ENCODE results near the gene MTPN.
A peak's percentile ranks its signal among the peaks of the same experiment; 100 is the strongest.

The MTPN gene

DNA sequence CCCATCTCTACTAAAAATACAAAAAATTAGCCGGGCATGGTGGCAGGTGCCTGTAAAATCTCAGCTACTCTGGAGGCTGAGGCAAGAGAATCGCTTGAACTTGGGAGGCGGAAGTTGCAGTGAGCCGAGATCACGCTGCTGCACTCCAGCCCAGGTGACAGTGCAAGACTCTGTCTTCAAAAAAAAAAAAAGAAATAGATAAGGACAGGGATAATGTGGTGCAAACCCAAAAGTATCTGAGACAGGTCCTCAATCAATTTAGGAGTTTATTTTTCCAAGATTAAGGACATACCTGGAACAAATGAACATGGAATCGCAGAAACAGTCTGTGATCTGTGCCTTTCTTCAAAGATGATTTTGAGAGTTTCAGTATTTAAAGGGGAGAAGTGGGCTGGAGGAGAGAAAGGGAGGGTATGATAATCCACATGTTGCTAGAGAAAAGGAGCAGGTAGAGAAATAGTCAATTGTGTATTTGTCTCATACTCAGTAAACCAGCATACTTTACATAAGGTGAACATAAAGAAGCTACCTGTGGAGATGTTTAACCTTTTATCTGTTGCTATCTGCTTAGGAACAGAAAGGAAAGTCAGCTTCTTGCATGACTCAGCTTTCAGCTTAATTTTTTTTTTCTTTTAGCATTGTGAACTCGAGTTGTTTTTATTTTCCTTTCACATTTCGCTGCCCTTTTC, 4.9 kb upstream of the MTPN start:
- no peak for DNase-seq

DNA sequence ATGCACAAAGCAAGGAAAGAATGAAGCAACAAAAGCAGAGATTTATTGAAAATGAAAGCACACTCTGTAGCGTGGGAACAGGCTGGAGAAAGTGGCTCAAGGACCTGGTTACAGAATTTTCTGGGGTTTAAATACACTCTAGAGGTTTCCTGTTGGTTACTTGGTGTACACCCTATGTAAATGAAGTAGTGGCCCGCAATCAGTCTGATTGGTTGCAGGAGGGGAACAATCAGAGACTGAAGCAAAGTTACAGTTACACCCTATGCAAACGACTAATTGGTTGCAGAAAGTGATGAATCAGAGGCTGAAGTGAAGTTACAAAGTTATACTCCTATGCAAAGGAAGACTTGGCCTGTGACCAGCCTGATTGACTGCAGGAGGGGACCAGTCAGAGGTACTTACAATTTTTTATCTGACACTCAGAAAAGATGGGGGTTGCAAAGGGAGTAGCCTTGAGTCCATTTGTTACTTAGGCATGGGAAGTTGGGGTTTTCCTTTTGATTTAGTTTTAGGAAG, 3.6 kb upstream of the MTPN start:
- DNase-seq: no peak

DNA sequence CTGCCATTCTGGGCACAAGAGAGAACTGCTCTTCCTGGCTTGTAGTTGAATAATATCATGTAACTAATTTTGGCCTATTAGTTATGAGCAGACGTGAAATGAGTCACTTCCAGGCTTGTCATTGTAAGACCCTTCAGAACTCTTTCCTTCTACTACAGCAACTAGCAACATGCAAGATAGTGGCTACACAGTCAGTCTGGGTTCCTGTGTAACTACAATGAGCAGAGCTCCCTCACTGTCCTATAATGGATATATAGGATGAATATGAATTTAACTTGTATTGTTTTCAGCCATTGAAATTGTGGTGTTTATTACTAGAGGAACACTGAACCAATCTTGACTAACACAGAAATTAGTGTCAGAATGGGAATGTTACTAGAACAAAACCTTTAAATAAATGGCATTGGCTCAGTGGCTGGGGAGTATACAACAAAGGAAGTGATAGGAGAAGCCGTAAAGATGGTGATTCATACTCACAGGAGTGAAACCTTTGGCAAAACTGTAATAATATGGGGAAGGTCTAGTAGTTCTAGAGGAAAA, 2.9 kb upstream of the MTPN start:
- no peak for DNase-seq

DNA sequence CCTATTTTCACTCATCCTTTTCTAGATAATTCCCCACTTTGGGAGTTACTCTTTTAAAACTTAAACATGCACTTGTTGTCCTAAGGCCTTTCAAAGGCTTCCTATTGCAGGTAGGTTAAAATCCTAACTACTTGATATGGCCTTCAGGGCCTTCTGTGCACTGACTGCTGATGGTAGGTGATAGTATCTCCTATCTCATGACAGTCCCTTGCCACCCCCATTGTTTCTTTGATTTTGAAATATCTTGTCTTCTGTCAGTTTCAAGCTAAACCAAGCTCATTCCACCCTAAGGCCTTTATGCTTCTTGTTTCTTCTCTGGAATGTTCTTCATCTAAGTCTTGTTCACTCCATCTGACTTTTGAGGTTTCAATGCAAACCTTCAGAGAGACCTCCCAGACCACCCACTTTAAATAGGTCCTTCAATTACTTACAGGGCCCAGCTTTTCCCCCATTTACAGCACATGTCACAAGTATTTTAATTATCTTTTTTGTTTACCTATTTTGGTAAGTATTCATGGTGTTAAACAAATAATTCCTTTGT, 2.4 kb upstream of the MTPN start:
- DNase-seq: no peak

DNA sequence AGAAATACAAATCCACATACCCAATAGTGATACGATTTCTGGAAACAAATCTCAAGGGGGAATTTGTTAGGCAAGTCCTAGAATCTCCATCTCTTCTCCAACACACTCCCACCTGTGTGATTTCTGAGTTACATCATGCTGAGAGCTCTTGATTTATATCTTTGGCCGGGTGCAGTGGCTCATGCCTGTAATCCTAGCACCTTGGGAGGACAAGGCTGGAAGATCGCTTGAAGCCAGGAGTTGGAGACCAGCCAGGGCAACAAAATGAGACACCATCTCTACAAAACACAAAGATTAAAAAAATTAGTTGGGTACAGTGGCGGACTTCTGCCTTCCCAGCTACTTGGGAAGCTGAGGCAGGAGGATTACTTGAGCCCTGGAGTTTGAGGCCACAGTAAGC, 1.5 kb upstream of the MTPN start:
- DNase-seq: no peak

DNA sequence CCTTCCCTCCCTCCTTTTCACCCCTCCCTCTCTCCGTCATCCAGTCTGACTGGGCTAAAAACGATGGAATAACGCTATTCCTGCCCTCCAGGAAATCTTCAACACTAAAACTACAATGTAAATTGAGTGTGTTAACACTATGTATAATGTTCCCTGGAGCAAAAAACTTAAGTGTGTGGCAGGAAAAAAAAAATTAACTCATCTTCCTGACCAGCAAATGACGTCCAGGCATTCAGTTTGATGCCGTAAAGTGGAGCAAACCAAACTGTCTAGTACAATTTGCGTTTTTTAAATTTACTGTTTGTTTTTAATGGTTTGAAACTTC, 545 bp upstream of the MTPN start:
- DNase-seq: no peak

DNA sequence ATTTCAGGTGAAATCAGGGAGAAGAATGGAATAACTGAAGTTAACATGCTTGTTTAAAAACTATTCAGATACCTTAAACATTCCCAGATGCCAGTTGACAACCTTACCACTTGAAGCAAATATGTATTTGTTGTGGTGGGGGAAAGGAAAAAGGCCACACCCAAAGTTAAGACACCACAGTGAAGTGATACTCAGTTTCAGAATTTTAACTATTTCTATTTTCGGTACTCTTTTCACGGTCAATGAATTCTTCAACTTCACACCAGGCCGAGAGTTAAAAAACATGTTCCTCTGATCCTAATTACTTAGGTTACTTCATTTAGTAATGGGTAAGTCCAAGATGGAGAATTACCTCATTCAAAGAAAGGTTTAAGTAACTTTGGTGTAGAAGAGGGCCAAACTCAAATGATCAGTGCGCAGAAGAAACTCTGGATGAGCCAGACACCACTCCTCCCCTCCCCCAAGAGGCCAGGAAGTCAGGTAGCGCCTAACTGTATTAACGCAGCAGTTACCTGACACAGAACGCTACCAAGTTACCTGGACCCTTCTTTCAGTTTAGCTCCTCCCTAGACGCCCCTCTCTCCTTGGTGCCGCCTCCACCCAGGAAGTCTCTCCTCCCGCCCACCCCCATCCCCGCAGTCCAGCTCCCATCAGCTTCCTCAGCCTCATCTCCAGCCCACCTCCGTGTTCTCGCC, 700 bp downstream of the MTPN start:
- peak; percentile 26 for DNase-seq

DNA sequence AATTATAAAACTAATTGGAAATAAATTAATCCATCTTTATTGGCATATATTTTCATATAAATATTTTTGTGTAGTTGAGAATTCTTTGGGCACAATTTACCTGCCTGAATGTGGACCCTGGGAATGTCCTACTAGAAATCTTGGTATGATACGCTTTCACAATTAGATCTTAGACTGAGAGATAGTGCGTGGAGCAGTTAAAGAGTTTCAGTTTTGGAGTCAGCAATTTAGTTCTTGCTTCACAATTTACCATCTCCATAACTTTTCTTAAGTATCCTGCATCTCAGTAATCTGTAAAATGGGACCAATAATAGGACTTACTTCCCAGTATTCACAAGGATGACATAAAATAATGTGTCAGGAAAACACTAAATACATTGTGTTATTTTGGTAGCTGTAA, 2.0 kb downstream of the MTPN start:
- DNase-seq: no peak

DNA sequence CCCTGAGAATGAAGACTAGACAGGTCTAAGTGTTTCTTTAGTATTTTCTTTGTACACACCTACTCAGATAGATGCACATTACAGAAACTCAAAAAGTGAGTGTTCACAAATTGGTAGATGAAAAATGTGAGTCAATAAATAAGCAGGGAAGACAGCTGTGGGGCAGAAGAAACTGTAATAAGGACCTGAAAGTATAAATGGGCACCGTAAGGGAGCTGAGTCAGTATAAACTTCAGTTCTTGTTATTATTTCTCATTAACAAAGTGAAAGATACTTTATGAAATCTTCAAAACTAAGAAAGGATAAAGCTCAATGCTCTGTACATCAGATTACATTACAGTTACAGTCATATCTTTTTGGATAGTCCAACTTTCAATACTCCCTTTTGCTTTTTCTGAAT, 2.5 kb downstream of the MTPN start:
- DNase-seq: no peak

DNA sequence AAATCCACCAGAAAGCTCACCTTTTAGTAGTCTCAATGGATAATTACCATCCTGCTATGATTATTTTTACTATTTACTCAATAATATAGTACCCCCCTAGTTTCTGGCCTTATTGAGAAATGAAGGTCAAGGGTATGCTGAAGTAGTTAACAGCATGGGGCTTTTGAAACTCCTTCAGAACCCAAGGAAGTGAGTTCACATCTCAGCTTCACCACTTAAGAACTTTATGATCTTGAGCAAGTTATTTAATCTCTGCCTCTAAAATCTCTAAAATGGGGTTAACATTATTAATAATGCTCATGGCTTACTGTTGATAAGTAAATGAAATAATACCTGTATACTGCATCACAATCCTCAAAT, 5.8 kb downstream of the MTPN start:
- no peak for DNase-seq

DNA sequence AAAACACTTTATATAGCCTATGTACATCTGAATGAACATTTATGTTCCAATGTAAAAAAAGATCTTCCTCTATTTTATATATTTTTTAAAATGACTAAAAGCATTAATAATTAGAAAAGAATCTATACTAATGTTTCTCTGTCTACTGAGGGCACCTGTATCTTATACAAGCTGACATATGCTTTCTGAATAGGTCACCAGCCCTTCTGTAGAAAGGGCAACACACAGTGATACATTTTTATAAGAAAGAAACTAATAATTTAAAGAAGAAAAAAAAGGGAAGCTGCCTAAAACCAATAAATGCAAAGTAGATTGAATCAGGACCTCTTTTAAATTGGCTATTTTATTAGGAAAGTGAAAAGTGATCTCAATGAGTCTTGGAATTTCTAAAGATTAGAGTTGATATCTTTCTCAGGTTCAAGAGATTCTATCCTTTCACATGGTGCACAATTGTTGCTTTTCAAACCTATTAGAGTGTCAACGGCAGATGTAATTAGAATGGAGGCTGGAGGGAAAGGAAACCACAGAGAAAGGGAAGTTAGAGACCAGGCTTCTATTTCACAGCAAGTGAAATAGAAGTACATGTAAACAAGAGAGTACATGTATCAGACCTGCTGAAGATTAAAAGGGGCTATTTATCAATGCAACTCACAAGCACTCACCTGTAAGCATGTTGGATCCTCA, 6.3 kb downstream of the MTPN start:
- DNase-seq: no peak

DNA sequence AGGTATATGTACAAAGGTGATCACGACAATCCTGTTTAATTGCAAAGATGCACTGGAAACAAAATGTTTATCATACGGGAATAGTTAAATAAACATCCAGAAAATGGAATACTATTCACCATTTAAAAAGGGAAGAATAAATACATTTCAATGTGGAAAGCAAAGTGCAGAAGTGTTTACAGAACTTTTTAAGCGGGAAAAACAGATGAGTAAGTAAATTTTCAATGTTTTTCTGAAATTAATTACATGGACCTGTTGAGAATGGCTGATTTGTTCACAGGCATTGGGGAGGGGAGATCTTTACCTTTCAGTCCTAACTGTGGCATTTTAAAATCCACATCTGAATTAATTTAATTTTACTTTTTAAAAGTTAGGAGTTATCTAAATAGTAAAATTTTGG, 7.1 kb downstream of the MTPN start:
- DNase-seq: no peak

DNA sequence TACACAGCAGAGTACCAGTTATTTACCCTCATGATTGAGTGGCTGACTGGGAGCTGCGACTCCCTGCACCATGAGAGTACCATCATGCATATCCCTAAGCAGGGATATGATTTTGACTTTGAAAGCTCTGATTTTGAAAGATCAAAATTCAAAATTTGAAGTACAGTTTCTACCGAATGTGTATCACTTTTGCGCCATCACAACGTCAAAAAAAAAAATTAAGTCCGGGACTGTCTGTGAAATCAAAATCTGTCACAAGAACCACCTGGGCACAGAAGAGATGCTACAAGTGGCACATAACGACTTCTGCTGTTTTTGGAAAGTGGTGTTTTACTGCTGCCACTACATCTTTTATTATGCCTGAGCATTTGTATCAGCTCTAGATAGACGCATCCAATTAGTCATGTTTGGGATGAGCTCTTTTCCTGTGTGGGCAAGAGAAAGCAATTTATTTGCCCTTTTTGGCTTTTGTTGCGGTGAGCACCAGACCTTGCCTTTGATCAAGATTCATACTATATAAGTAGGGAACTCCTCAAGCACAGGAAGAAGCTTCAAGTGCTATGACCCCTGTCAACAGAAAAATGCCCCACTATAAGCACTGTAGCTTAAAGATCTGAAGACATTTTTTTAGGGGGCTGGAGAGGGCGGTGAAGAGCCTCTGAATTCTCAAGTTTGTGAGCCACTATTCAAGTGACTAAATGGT, 10.7 kb downstream of the MTPN start:
- DNase-seq: no peak

DNA sequence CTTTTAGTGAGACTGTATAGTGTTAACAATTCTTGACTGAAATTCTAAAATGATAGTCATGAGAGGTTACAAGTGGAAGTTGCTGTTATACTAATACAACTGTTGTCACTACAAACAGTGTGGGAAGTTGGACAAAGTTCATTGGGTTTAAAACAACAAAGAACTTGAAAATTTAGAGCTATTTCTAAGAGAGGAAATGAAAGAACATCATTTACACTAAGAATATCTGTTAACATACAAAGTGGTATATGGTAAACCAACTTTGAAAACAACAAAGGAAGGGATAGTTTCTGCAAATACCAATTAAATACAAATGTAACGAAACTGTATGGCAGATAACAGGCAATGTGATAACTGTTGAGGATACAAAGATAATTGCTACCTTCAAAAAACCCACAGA, 11.6 kb downstream of the MTPN start:
- DNase-seq: no peak

DNA sequence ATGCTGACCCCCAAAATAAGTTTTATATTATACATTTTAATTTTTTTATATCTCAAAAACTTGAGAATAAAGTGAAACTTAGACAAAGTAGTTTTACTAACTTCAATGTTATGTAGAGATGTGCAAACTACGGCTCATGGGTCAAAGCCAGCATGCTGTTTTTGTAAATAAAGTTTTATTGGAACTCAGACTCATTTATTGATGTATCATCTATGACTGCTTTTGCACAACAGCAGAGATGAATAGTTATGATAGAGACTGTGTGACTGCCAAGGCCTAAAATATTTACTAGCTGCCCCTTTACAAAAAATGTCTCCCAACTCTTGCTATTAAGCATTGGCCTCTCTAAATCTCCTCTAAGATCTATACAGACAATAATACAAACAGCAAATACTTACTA, 12.4 kb downstream of the MTPN start:
- no peak for DNase-seq

DNA sequence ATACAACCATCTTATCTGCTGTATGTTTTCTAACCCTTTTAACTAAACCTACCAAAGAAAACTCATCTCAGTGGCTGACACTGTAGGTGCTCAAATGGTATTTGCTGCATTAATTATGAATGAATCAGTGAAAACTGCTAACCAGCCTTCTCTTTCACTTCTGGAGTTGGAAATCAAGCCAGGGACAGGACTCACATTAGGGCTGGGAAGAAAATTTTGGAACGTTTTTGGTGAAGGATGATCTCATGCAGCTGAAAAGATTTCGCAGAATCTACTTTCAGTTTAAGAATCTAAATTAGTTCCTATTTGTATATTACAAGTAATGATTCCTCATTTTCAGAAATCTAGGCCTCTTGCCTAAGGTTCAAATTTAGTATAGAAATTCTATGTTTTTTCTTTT, 12.9 kb downstream of the MTPN start:
- no peak for DNase-seq

DNA sequence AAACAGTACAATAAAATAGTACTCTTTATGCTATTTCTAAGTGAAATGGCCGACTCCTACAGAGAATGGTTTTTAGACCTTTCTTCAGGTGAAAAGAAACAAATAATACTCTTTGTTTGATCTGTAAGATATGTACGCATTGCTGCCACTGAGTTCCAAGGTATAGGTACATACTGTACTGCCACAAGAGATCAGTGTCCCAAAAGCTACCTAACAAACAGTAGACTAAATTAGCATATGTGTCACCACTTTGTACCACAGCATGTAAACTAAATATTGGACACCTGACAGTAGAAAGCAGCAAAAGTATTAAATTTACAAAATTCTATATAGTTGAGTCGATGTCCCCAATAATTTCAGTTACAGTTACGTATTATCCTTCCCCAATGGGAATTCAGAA, 14.4 kb downstream of the MTPN start:
- no peak for DNase-seq

DNA sequence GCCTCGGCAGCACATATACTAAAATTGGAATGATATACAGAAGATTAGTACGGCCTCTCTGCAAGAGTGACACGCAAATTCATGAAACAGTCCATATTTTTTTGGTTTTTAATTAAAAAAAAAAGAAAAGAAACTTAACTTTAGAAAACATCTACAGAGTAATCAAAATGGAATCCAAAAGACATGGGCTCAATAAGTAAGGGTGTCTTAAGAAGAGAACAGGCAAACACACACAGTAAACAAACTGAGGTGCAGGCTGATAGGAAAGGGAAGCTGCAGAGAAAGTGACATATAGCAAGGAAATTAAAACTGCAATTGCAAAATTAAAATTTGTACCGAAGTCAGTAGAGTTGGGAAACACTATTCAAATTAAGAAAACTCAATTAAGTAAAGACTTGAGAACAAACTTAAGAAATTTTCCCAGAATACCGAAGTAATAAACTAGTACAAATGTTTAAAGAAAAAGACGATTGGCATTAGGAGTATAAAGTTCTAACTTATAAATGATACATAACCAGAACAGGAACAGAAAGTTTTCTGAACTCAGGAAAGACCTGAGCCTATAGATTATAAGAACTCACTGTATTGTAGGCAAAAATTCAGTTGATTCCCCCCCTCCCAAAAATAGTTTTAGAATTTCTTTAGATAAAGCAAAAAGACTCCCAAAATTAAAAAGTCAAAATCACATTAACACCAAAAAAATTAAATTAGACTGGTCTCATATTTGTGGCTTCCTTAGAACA, 16.3 kb downstream of the MTPN start:
- DNase-seq: no peak

DNA sequence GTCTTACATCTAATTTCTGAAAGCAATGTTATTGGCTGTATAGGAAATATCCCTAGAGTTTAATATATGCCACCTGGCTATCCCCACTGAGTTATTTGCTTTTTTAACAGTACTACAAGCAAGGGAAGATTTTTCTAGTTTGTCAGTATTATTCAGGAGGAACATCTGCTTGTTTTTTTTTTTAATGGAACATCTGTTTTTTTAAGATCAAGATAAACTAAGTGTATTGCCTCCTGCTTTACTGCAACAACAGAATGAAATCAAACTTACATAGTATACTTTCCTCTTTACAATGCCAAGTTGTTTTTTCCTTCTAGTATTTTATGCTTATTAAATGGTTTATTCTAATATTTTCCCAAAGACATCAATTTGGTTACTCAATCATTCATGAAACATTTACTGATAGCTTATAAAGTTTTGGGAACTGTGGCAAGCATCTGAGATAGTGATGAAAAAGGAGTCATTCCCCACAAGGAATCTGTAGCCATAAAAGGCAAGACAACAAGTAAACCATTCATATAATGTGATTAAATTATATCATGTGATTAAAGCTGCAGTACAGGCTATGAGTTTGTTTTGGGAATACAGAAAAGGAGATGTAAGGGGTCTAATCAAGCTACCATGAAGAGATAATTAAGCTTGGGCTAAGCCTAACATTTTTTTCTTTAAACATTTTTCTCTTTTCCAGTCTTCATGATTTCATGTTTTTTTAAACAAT, 17.4 kb downstream of the MTPN start:
- DNase-seq: no peak

DNA sequence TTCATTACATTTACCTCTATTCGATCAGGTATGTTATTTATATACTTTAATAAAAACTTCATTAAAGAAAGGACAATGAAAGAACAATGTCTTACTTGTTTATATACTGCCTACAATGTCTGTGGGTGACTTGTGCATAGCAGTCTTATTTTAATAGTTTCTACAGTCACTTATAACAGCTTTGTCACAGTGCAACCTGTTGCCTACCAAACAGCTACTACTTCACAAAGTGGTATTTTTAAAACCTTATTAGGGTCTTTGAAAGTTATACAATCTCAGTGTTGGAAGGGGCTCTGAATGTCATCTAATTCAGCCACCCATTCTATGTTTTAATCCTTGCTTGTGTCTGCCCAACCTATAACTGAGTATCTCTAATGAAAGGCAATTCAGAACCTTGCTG, 19.0 kb downstream of the MTPN start:
- no peak for DNase-seq

DNA sequence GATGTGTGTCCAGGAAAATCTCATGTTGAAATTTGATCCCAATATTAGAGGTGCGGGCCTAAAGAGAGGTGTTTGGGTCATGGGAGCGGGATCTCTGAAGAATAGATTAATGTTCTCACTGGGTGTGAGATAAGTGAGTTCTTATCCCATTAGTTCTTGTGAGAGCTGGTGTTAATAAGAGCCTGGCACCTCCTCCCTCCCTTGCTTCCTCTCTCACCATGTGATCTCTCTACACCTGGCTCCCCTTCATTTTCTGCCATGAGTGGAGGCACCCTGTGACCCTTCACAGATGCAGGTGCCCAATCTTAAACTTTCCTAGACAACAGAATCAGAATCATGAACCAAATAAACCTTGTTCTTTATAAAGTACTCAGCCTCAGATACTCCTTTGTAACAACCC, 19.5 kb downstream of the MTPN start:
- no peak for DNase-seq

DNA sequence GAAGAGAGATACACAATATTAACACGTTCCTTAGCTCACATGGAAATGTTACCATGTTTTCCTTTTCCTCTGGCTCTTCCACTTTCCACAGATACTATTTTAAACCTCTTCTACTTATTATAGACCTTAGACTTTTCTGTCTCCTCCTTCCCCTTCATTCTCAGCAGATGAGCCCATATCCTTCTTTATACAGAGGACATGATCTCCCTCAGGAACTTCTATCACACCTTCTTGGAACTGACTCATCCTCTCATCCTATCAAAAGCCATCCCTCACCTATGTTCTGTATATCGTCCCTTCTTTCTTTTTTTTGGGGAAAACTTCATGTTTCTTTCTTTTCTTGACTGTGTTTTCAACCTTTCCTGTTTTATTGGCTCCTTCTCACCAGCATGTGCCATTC, 20.8 kb downstream of the MTPN start:
- DNase-seq: no peak

Data from NCI-H748 treated with DMSO at 0.1 percent for 48 hours (cell line).